SK-N-SH (cell line): ENCODE measurements around the gene IFITM5. TPM values are rescaled to one million over a fixed set of nuclear protein-coding genes. Genes with fewer than 3 reads are reported as not detected.
"Not testable (repeated sequence)": the region's sequence is repeated elsewhere in the genome, so short reads cannot be mapped to it uniquely, and the experiment has no call there.

Experiments
- CTCF ChIA-PET: fragments of 300-600, 350-600 bp; formaldehyde crosslinking; extraction: SDS; loops from one replicate; lab custom pipeline; 2021; lab: Yijun Ruan, JAX
- POLR2A ChIA-PET: fragments of 350-600 bp; sonication (Branson Sonifier 250); formaldehyde crosslinking; extraction: SDS; loops from one replicate; lab custom pipeline; 2020; ENCODE audit warnings: antibody characterized with exemption, inconsistent platforms; lab: Yijun Ruan, JAX
- DNase-seq: peaks from one replicate; pipeline ENCODE4 v3.0.0; 2012
- H2AFZ ChIP-seq: fragments of 200-600 bp; sonication (generic); 2 replicates; pipeline ENCODE4 v1.8.1; 2016; ENCODE audit warnings: antibody characterized with exemption, mild to moderate bottlenecking, low read depth
- H3F3A ChIP-seq: fragments of 200-600 bp; sonication (generic); replicated peaks from 2 replicates; pipeline ENCODE3; 2016; ENCODE audit warnings: antibody characterized with exemption, mild to moderate bottlenecking; ENCODE audit not compliant: insufficient read depth
- H3K27ac ChIP-seq, 2 experiments: fragments of 200-500 bp in 1 of 2; fragments of 200-600 bp in 1 of 2; sonication (Bioruptor generic) in 1 of 2; sonication (generic), shearing (Covaris generic) in 1 of 2; 2 replicates each; pipeline versions ENCODE4 v1.5.1 to v1.6.1; 2014 to 2016; ENCODE audit warnings: low read depth in 2 of 2, inconsistent platforms in 1 of 2, low read length in 1 of 2, mild to moderate bottlenecking in 1 of 2, mixed read lengths in 1 of 2
- H3K27me3 ChIP-seq: fragments of 200-600 bp; sonication (generic), shearing (Covaris generic); 2 replicates; pipeline ENCODE4 v1.6.1; 2016; ENCODE audit warnings: mixed run types; ENCODE audit not compliant: insufficient read depth
- H3K36me3 ChIP-seq, 2 experiments: fragments of 200-500 bp in 1 of 2; fragments of 200-600 bp in 1 of 2; sonication (Bioruptor generic) in 1 of 2; sonication (generic) in 1 of 2; replicated peaks in 1 of 2; 2 replicates each; pipeline versions ENCODE3 to v1.5.1; 2014 to 2016; ENCODE audit warnings: low read length in 1 of 2, mild to moderate bottlenecking in 1 of 2; ENCODE audit not compliant: insufficient read depth in 2 of 2, control insufficient read depth in 1 of 2
- H3K4me1 ChIP-seq, 2 experiments: fragments of 200-500 bp in 1 of 2; fragments of 200-600 bp in 1 of 2; sonication (Bioruptor generic) in 1 of 2; sonication (generic), shearing (Covaris generic) in 1 of 2; 2 replicates each; pipeline versions ENCODE4 v1.5.1 to v1.6.1; 2014 to 2016; ENCODE audit warnings: low read depth in 1 of 2, low read length in 1 of 2, mixed run types in 1 of 2; ENCODE audit not compliant: insufficient read depth in 2 of 2, control insufficient read depth in 1 of 2
- H3K4me2 ChIP-seq: fragments of 200-600 bp; sonication (generic), shearing (Covaris generic); 2 replicates; pipeline ENCODE4 v1.6.1; 2017; ENCODE audit warnings: mixed run types
- H3K4me3 ChIP-seq, 2 experiments: fragments of 200-500 bp in 1 of 2; fragments of 200-600 bp in 1 of 2; sonication (Bioruptor generic) in 1 of 2; sonication (generic), shearing (Covaris generic) in 1 of 2; 2 replicates each; pipeline versions ENCODE4 v1.5.1 to v1.8.1; 2014 to 2016; ENCODE audit warnings: low read depth in 2 of 2, inconsistent platforms in 1 of 2, low read length in 1 of 2, mild to moderate bottlenecking in 1 of 2, mixed read lengths in 1 of 2, moderate library complexity in 1 of 2
- H3K79me2 ChIP-seq: fragments of 200-600 bp; sonication (generic); 2 replicates; pipeline ENCODE4 v1.8.1; 2017; ENCODE audit warnings: mild to moderate bottlenecking; ENCODE audit not compliant: insufficient read depth
- H3K9ac ChIP-seq: fragments of 200-600 bp; sonication (generic); 2 replicates; pipeline ENCODE4 v1.6.1; 2017; ENCODE audit warnings: mixed run types
- H3K9me2 ChIP-seq: fragments of 200-600 bp; sonication (generic); 2 replicates; pipeline ENCODE4 v1.6.1; 2017; ENCODE audit warnings: mixed run types
- H3K9me3 ChIP-seq: fragments of 200-600 bp; sonication (generic); 2 replicates; pipeline ENCODE4 v1.6.1; 2017; ENCODE audit warnings: mixed run types, mild to moderate bottlenecking, moderate library complexity
- H4K20me1 ChIP-seq: fragments of 200-600 bp; sonication (generic); 2 replicates; pipeline ENCODE4 v1.6.1; 2017; ENCODE audit warnings: mild to moderate bottlenecking, mixed run types; ENCODE audit not compliant: insufficient read depth
- CHD2 ChIP-seq: fragments of 150-350 bp; IDR thresholded peaks from 2 replicates; pipeline ENCODE4 v1.6.1; 2018; ENCODE audit warnings: low read length; ENCODE audit not compliant: partially characterized antibody
- ELF1 ChIP-seq: IDR thresholded peaks from 2 replicates; pipeline ENCODE4 v1.4.0; 2012
- EZH2phosphoT487 ChIP-seq: fragments of 200-600 bp; sonication (generic); IDR thresholded peaks from 2 replicates; pipeline ENCODE4 v1.6.1; 2017; ENCODE audit warnings: low read depth, mixed run types, mild to moderate bottlenecking, antibody characterized with exemption, moderate library complexity, borderline replicate concordance
- FOXJ3 ChIP-seq: sonication (generic); formaldehyde crosslinking; IDR thresholded peaks from 2 replicates; pipeline ENCODE4 v1.5.1; 2020; ENCODE audit warnings: mild to moderate bottlenecking, missing genetic modification reagents
- JUND ChIP-seq: IDR thresholded peaks from 2 replicates; pipeline ENCODE4 v1.4.0; 2012
- MXI1 ChIP-seq: IDR thresholded peaks from 2 replicates; pipeline ENCODE4 v1.6.1; 2012; ENCODE audit warnings: mild to moderate bottlenecking, low read depth, low read length, improper control_type of control experiment
- NRF1 ChIP-seq: IDR thresholded peaks from 2 replicates; pipeline ENCODE4 v1.6.1; 2012; ENCODE audit warnings: low read depth, mild to moderate bottlenecking, low read length
- RCOR1 ChIP-seq: fragments of 150-350 bp; IDR thresholded peaks from 2 replicates; pipeline ENCODE4 v1.6.1; 2017; ENCODE audit warnings: antibody characterized with exemption, low read length
- RFX5 ChIP-seq: IDR thresholded peaks from 2 replicates; pipeline ENCODE4 v1.6.1; 2012; ENCODE audit warnings: mild to moderate bottlenecking, improper control_type of control experiment, low read length
- RXRA ChIP-seq: IDR thresholded peaks from 2 replicates; pipeline ENCODE4 v1.4.0; 2012; ENCODE audit warnings: low read depth, mild to moderate bottlenecking, borderline replicate concordance
- WGBS: methylation state at CpG from one replicate; pipeline ENCODE4 v1.1.6; 2017; ENCODE audit warnings: low lambda C conversion rate; 5-methylcytosine and 5-hydroxymethylcytosine counted together
- polyA plus RNA-seq, 3 experiments: library from polyadenylated mRNA; depleted of rRNA; stranded (reverse); fragments of >200 nt; gene quantifications; 2 replicates each; pipeline ENCODE4 v1.2.3, GENCODE V29; 2012
- TF ChIP-seq, protein P1 (sequence below): IDR thresholded peaks from 2 replicates; pipeline ENCODE4; 2012

The IFITM5 gene
- polyA plus RNA-seq, 1 of the 3 experiments (the other 2 are of a cell fraction), result not detected

DNA sequence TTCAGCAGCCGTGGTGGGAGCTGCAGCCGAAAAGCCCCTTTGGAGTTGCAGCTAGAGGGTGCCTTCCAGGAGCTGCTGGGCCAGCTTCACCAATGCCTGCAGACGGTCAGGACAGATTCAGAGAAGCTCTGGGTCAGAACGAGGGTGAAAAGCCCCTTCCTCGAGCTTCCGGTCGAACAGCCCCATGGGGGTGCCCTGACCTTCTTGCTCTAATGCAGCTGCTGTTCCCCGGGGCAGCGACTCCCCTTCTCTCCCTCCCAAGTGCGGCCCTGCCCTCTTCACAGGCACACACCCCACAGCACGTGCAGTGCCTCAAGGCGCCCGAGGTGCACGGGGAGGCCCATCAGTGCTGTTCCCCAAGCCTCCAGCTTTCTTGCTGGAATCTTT is 31.0 kb upstream of the IFITM5 start:
- H3K79me2 ChIP-seq, result no peaks in the 10 kb centered on the region
- no peak for TF ChIP-seq RCOR1
- TF ChIP-seq, protein P1, sequence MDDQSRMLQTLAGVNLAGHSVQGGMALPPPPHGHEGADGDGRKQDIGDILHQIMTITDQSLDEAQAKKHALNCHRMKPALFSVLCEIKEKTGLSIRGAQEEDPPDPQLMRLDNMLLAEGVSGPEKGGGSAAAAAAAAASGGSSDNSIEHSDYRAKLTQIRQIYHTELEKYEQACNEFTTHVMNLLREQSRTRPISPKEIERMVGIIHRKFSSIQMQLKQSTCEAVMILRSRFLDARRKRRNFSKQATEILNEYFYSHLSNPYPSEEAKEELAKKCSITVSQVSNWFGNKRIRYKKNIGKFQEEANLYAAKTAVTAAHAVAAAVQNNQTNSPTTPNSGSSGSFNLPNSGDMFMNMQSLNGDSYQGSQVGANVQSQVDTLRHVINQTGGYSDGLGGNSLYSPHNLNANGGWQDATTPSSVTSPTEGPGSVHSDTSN, result no peak
- TF ChIP-seq CHD2, result no peak
- TF ChIP-seq ELF1, result no peak
- TF ChIP-seq NRF1, result no peak
- no peak for TF ChIP-seq JUND
- TF ChIP-seq, all 33 proteins: peak for 0
- Histone ChIP-seq H3F3A (no peaks in the 10 kb centered on the region), H3K27ac (no peak overlapping the region), H3K4me1 (no peaks in the 10 kb centered on the region; a peak in 1 of 4 replicates), H4K20me1 (no peaks in the 10 kb centered on the region), H3K9me2 (no peaks in the 10 kb centered on the region), H3K36me3 (no peaks in the 10 kb centered on the region), H2AFZ (no peak overlapping the region), H3K4me2 (no peak overlapping the region), H3K9me3 (no peaks in the 10 kb centered on the region), H3K9ac (no peak overlapping the region), H3K27me3 (no peaks in the 10 kb centered on the region), H3K4me3 (no peak overlapping the region)
- POLR2A ChIA-PET, result no interaction called here
- DNase-seq, result peak; percentile 10
- CTCF ChIA-PET, result interaction anchor here (0.8 to 1.2 kb wide), 4 partner anchors 13 to 117 kb away, joined by 3 to 4 read pairs (median 4); no protein-coding TSS in a partner anchor
- WGBS, result 84% methylated on average over 8 of the region's 14 CpGs

DNA sequence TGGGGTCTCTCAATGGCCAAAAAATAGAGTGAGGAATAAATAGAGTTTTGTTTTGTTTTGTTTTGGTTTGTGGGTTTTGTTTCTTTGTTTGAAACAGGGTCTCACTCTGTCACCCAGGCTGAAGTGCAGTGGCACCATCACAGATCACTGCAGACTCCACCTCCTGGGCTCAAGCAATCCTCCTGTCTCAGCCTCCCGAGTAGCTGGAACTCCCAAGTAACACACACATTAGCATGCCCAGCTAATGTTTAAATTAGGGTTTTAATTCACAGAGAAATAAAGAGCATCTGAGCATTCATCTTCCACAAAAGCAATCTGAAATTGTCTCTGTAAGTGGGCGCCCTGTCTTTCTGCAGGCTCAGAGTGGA is 30.5 kb upstream of the IFITM5 start:
- ChIA-PET CTCF (interaction anchor here (0.8 to 1.2 kb wide), 5 partner anchors 12 to 118 kb away, joined by 3 to 4 read pairs (median 3); no protein-coding TSS in a partner anchor), POLR2A (no interaction called here)
- 89% methylated on average over 2 of the region's 2 CpGs for WGBS

DNA sequence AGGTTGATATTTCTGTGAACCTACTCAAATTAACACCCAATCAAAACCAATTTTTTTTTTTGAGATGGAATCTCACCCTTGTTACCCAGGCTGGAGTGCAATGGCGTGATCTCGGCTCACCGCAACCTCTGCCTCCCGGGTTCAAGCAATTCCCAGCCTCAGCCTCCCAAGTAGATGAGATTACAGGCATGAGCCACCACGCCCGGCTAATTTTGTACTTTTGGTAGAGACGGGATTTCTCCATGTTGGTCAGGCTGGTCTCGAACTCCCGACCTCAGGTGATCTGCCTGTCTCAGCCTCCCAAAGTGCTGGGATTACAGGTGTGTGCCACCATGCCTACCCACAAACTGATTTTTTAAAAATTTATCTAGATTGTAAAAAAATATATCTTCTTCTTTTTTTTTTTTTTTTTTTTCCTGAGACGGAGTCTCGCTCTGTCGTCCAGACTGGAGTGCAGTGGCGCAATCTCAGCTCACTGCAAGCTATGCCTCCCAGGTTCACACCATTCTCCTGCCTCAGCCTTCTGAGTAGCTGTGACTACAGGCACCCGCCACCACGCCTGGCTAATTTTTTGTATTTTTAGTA is 29.3 kb upstream of the IFITM5 start:
- H3K9ac ChIP-seq, H4K20me1 ChIP-seq, H2AFZ ChIP-seq, H3K9me3 ChIP-seq, H3K9me2 ChIP-seq, H3K27ac ChIP-seq, H3K4me3 ChIP-seq, H3K4me2 ChIP-seq, H3F3A ChIP-seq, DNase-seq, H3K27me3 ChIP-seq, H3K4me1 ChIP-seq, H3K79me2 ChIP-seq, H3K36me3 ChIP-seq, POLR2A ChIA-PET: not testable (repeated sequence)
- CTCF ChIA-PET, result interaction anchor here (1.3 kb wide), 1 partner anchor 68 kb away, joined by 3 read pairs; no protein-coding TSS in a partner anchor
- WGBS, result 94% methylated on average over 15 of the region's 15 CpGs

More for the DNA sequence above, 30.5 kb upstream of the IFITM5 start:
- no peak overlapping the region for H3K4me2 ChIP-seq
- no peak overlapping the region for H3K9ac ChIP-seq
- no peak overlapping the region for H3K4me3 ChIP-seq
- H3K36me3 ChIP-seq, result no peaks in the 10 kb centered on the region
- no peaks in the 10 kb centered on the region for H4K20me1 ChIP-seq
- no peak for TF ChIP-seq RXRA
- no peak for TF ChIP-seq RFX5
- TF ChIP-seq EZH2phosphoT487, result no peak
- no peak for TF ChIP-seq ELF1
- no peak for TF ChIP-seq MXI1
- TF ChIP-seq FOXJ3 (CRISPR knock-in tag), result no peak
- no peak for TF ChIP-seq RCOR1
- no peaks in the 10 kb centered on the region; a peak in 1 of 4 replicates for H3K4me1 ChIP-seq
- DNase-seq, result no peak
- no peak overlapping the region for H3K27ac ChIP-seq
- H3K9me3 ChIP-seq, result no peaks in the 10 kb centered on the region
- no peaks in the 10 kb centered on the region for H3K79me2 ChIP-seq
- no peak overlapping the region for H2AFZ ChIP-seq
- no peaks in the 10 kb centered on the region for H3K9me2 ChIP-seq
- no peaks in the 10 kb centered on the region for H3F3A ChIP-seq
- no peaks in the 10 kb centered on the region for H3K27me3 ChIP-seq
